Measurements from ENCODE around the gene KRT74.

KRT74 gene

GRCh38 chr12:52527121-52527800 lies 46.4 kb downstream of the KRT74 start:
- no peak overlapping the region for H3K4me2 ChIP-seq (ENCODE audit: low read length)

GRCh38 chr12:52526511-52526951 lies 47.1 kb downstream of the KRT74 start:
- H3K9me2 ChIP-seq (ENCODE audit: low read depth, low read length): no peaks in the 10 kb centered on the region
- H2AFZ ChIP-seq (ENCODE audit: low read length): no peak overlapping the region
- H3K79me2 ChIP-seq (ENCODE audit: insufficient read depth, low read length): no peaks in the 10 kb centered on the region
- H3K4me1 ChIP-seq (ENCODE audit: insufficient read depth, low read length, severe bottlenecking): no peaks in the 10 kb centered on the region
- no peak overlapping the region for H3K4me2 ChIP-seq (ENCODE audit: low read length)
- TF ChIP-seq, protein P1, sequence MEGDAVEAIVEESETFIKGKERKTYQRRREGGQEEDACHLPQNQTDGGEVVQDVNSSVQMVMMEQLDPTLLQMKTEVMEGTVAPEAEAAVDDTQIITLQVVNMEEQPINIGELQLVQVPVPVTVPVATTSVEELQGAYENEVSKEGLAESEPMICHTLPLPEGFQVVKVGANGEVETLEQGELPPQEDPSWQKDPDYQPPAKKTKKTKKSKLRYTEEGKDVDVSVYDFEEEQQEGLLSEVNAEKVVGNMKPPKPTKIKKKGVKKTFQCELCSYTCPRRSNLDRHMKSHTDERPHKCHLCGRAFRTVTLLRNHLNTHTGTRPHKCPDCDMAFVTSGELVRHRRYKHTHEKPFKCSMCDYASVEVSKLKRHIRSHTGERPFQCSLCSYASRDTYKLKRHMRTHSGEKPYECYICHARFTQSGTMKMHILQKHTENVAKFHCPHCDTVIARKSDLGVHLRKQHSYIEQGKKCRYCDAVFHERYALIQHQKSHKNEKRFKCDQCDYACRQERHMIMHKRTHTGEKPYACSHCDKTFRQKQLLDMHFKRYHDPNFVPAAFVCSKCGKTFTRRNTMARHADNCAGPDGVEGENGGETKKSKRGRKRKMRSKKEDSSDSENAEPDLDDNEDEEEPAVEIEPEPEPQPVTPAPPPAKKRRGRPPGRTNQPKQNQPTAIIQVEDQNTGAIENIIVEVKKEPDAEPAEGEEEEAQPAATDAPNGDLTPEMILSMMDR (IDR thresholded peaks at IDR 0.05; ENCODE audit: low read length): no peak
- TF ChIP-seq EZH2 (IDR thresholded peaks at IDR 0.05; ENCODE audit: borderline replicate concordance, low read length): no peak
- no peaks in the 10 kb centered on the region for H3K9me3 ChIP-seq (ENCODE audit: low read length)
- H3F3A ChIP-seq (ENCODE audit: insufficient read depth, low read length): no peaks in the 10 kb centered on the region
- H3K27ac ChIP-seq (ENCODE audit: low read depth, low read length, poor library complexity, severe bottlenecking): no peak overlapping the region
- no peaks in the 10 kb centered on the region for H4K20me1 ChIP-seq (ENCODE audit: insufficient read depth, low read length)
- no peaks in the 10 kb centered on the region for H3K36me3 ChIP-seq (ENCODE audit: insufficient read depth, low read length)
- 0 out of 2 replicates have a peak, but pooled peaks cover 5% of the 10 kb centered on the region for H3K27me3 ChIP-seq (ENCODE audit: insufficient read depth, low read length)
- H3K4me3 ChIP-seq (ENCODE audit: low read depth, low read length, poor library complexity, severe bottlenecking): no peak overlapping the region
- no peak overlapping the region for H3K9ac ChIP-seq (ENCODE audit: low read length)

More at GRCh38 chr12:52527121-52527800, 46.4 kb downstream of the KRT74 start:
- H3F3A ChIP-seq (ENCODE audit: insufficient read depth, low read length): no peaks in the 10 kb centered on the region
- H3K9me3 ChIP-seq (ENCODE audit: low read length): no peaks in the 10 kb centered on the region
- H3K4me1 ChIP-seq (ENCODE audit: insufficient read depth, low read length, severe bottlenecking): no peaks in the 10 kb centered on the region
- H3K9me2 ChIP-seq (ENCODE audit: low read depth, low read length): no peaks in the 10 kb centered on the region
- H3K36me3 ChIP-seq (ENCODE audit: insufficient read depth, low read length): no peaks in the 10 kb centered on the region
- H3K27me3 ChIP-seq (ENCODE audit: insufficient read depth, low read length): 0 out of 2 replicates have a peak, but pooled peaks cover 5% of the 10 kb centered on the region
- H2AFZ ChIP-seq (ENCODE audit: low read length): no peak overlapping the region
- no peak overlapping the region for H3K9ac ChIP-seq (ENCODE audit: low read length)
- no peaks in the 10 kb centered on the region for H3K79me2 ChIP-seq (ENCODE audit: insufficient read depth, low read length)
- TF ChIP-seq, protein P1 (IDR thresholded peaks at IDR 0.05; ENCODE audit: low read length): no peak
- no peak for TF ChIP-seq EZH2 (IDR thresholded peaks at IDR 0.05; ENCODE audit: borderline replicate concordance, low read length)
- no peak overlapping the region for H3K4me3 ChIP-seq (ENCODE audit: low read depth, low read length, poor library complexity, severe bottlenecking)
- no peaks in the 10 kb centered on the region for H4K20me1 ChIP-seq (ENCODE audit: insufficient read depth, low read length)
- H3K27ac ChIP-seq (ENCODE audit: low read depth, low read length, poor library complexity, severe bottlenecking): no peak overlapping the region

DNA sequence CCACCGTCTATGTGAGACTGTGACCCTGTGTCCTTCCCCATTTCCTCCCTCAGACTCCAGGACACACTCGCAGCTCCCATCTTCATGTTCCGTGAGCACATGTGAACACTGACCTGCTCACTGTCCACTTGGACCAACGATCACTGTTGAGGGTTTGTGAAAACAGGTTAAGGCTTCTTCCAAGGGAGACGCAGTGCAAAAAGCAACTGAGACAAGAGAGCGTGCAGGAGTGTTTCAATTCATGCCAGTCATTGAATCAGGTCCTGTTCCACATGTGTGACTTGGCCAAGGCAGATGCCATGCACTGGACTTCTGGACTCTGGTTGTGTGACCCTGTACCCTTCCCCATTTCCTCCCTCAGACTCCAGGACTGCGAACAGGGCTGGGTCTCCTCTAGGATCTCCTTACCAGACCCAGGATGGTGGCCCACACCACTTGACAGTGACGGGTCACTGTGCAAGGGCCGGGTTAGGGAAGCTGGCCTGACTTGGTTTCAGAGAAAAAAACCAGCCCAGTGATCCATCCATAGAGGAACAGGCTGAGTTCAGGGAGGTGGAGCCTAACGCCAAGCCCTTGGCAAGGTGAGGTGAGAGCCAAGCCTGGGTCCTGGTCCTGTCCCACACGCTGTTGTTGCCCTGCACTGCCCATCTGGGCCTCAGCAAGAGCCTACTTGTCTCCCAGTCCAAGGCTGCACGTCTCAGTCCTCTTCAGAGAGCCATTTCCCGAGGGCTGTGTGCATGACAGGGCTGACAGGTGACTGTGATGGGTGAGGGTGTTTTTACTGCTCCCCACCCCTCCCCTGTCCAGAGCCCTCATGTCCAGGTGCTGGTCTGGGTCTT lies 47.8 kb downstream of the KRT74 start:
- H3K79me2 ChIP-seq (ENCODE audit: insufficient read depth, low read length): no peaks in the 10 kb centered on the region
- H3K4me1 ChIP-seq (ENCODE audit: insufficient read depth, low read length, severe bottlenecking): no peaks in the 10 kb centered on the region
- H2AFZ ChIP-seq (ENCODE audit: low read length): no peak overlapping the region
- no peaks in the 10 kb centered on the region for H3K36me3 ChIP-seq (ENCODE audit: insufficient read depth, low read length)
- TF ChIP-seq, protein P1 (IDR thresholded peaks at IDR 0.05; ENCODE audit: low read length): no peak
- TF ChIP-seq EZH2 (IDR thresholded peaks at IDR 0.05; ENCODE audit: borderline replicate concordance, low read length): no peak
- no peaks in the 10 kb centered on the region for H3K9me3 ChIP-seq (ENCODE audit: low read length)
- H3K9me2 ChIP-seq (ENCODE audit: low read depth, low read length): no peaks in the 10 kb centered on the region
- H3F3A ChIP-seq (ENCODE audit: insufficient read depth, low read length): no peaks in the 10 kb centered on the region
- H3K4me2 ChIP-seq (ENCODE audit: low read length): no peak overlapping the region
- H4K20me1 ChIP-seq (ENCODE audit: insufficient read depth, low read length): no peaks in the 10 kb centered on the region
- no peak overlapping the region for H3K27ac ChIP-seq (ENCODE audit: low read depth, low read length, poor library complexity, severe bottlenecking)
- no peak overlapping the region for H3K9ac ChIP-seq (ENCODE audit: low read length)
- 0 out of 2 replicates have a peak, but pooled peaks cover 5% of the 10 kb centered on the region for H3K27me3 ChIP-seq (ENCODE audit: insufficient read depth, low read length)
- no peak overlapping the region for H3K4me3 ChIP-seq (ENCODE audit: low read depth, low read length, poor library complexity, severe bottlenecking)

All from OCI-LY1 (cell line).